ENCODE measurements around the gene ATXN1.
A peak's percentile ranks its signal among the peaks of the same experiment; 100 is the strongest.

Gene ATXN1

GRCh38 chr6:16761471-16762267 is 409 bp upstream of the ATXN1 start:
- peak; percentile 90 for DNase-seq

GRCh38 chr6:16759646-16760515 is 1.4 kb downstream of the ATXN1 start:
- peak; percentile 82 for DNase-seq

GRCh38 chr6:16759181-16759645 is 2.0 kb downstream of the ATXN1 start:
- DNase-seq, result no peak

- no peak for DNase-seq
These were observed 2.9 kb downstream of the ATXN1 start for GRCh38 chr6:16758163-16758975.

- no peak for DNase-seq
These were observed 3.9 kb downstream of the ATXN1 start for GRCh38 chr6:16757332-16757731.

- DNase-seq, result no peak
These were observed 4.5 kb downstream of the ATXN1 start for GRCh38 chr6:16756660-16757255.

GRCh38 chr6:16755544-16755943 is 5.7 kb downstream of the ATXN1 start:
- DNase-seq, result no peak

- no peak for DNase-seq
These were observed 6.4 kb downstream of the ATXN1 start for GRCh38 chr6:16754876-16755275.

- no peak for DNase-seq
These were observed 7.0 kb downstream of the ATXN1 start for GRCh38 chr6:16754274-16754673.

GRCh38 chr6:16753341-16753740 is 7.9 kb downstream of the ATXN1 start:
- no peak for DNase-seq

GRCh38 chr6:16752206-16752866 is 8.9 kb downstream of the ATXN1 start:
- no peak for DNase-seq

- DNase-seq, result no peak
These were observed 9.9 kb downstream of the ATXN1 start for GRCh38 chr6:16751251-16751946.

GRCh38 chr6:16750566-16750965 is 10.7 kb downstream of the ATXN1 start:
- no peak for DNase-seq

- DNase-seq, result no peak
These were observed 11.5 kb downstream of the ATXN1 start for GRCh38 chr6:16749516-16750485.

- no peak for DNase-seq
These were observed 13.3 kb downstream of the ATXN1 start for GRCh38 chr6:16748025-16748319.

GRCh38 chr6:16747232-16748024 is 13.8 kb downstream of the ATXN1 start:
- DNase-seq, result no peak

- no peak for DNase-seq
These were observed 14.4 kb downstream of the ATXN1 start for GRCh38 chr6:16746812-16747211.

GRCh38 chr6:16746401-16746800 is 14.9 kb downstream of the ATXN1 start:
- DNase-seq, result no peak

- no peak for DNase-seq
These were observed 17.5 kb downstream of the ATXN1 start for GRCh38 chr6:16743664-16744210.
